Muscle of leg (tissue), 16 donors: ENCODE measurements around the gene ZNF506. TPM values are rescaled to one million over a fixed set of nuclear protein-coding genes. Genes with fewer than 3 reads are reported as not detected.
"Not testable (repeated sequence)": the region's sequence is repeated elsewhere in the genome, so short reads cannot be mapped to it uniquely, and the experiment has no call there.

Source experiments
- DNase-seq: peaks from one replicate; pipeline ENCODE4 v3.0.0; 2013
- H3K27ac ChIP-seq: one replicate; pipeline ENCODE4 v1.5.1; 2013; ENCODE audit warnings: mild to moderate bottlenecking, low read length, control low read depth
- H3K27me3 ChIP-seq: one replicate; pipeline ENCODE4 v1.6.1; 2013; ENCODE audit warnings: low read length; ENCODE audit not compliant: control insufficient read depth, insufficient read depth
- H3K36me3 ChIP-seq: one replicate; pipeline ENCODE4 v1.6.1; 2013; ENCODE audit warnings: low read length; ENCODE audit not compliant: control insufficient read depth, insufficient read depth
- H3K4me1 ChIP-seq: one replicate; pipeline ENCODE4 v1.6.1; 2013; ENCODE audit warnings: low read length; ENCODE audit not compliant: control insufficient read depth, insufficient read depth
- H3K4me3 ChIP-seq: one replicate; pipeline ENCODE4 v1.5.1; 2013; ENCODE audit warnings: low read length, control low read depth
- H3K9me3 ChIP-seq: replicated peaks from 2 replicates; pipeline ENCODE4 v1.6.1; 2013; ENCODE audit warnings: low read depth, low read length; ENCODE audit not compliant: control insufficient read depth
- WGBS: methylation state at CpG from one replicate; pipeline ENCODE4 v1.1.5; 2013; ENCODE audit warnings: missing lambda C conversion rate; ENCODE audit not compliant: insufficient coverage; 5-methylcytosine and 5-hydroxymethylcytosine counted together
- long read RNA-seq, 11 donors: transcript quantifications; one replicate each; lab custom pipeline, GENCODE V29; 2026
- polyA plus RNA-seq, 8 donors: library from polyadenylated mRNA; unstranded; fragments of 120-200 nt; gene quantifications; one replicate each; pipeline versions ENCODE4 v1.2.1 to v1.2.3, GENCODE V29; 2013; ENCODE audit warnings: inconsistent platforms in 1 of 8, low replicate concordance in 1 of 8; ENCODE audit not compliant: insufficient read length in 8 of 8, insufficient read depth in 1 of 8
- total RNA-seq: library from RNA; stranded (reverse); fragments of 120-200 nt; gene quantifications from one replicate; pipeline ENCODE4 v1.2.4, GENCODE V29; 2013

Gene ZNF506
- 21.7 TPM for total RNA-seq
- 10 to 100 TPM; 12.7 to 18.9 (median 14.7) TPM for polyA plus RNA-seq
- long read RNA-seq, donor 1, full-length matches to known transcripts = 2 of 2 reads
- long read RNA-seq, donor 1, partial matches to known transcripts = 0 of 2 reads
- long read RNA-seq, donor 1, other reads (novel, unspliced or antisense) = 0 of 2 reads
- long read RNA-seq, donor 2, partial matches to known transcripts = 0 of 1 reads
- long read RNA-seq, donor 2, other reads (novel, unspliced or antisense) = 0 of 1 reads
- long read RNA-seq, donor 3, full-length matches to known transcripts = 14 of 14 reads
- long read RNA-seq, donor 3, partial matches to known transcripts = 0 of 14 reads
- long read RNA-seq, donor 3, other reads (novel, unspliced or antisense) = 0 of 14 reads
- long read RNA-seq, donor 4, full-length matches to known transcripts = 5 of 5 reads
- long read RNA-seq, donor 4, partial matches to known transcripts = 0 of 5 reads
- long read RNA-seq, donor 4, other reads (novel, unspliced or antisense) = 0 of 5 reads
- long read RNA-seq, donor 5, full-length matches to known transcripts = 16 of 30 reads
- long read RNA-seq, donor 5, partial matches to known transcripts = 8 of 30 reads
- long read RNA-seq, donor 5, other reads (novel, unspliced or antisense) = 6 of 30 reads
- long read RNA-seq, donor 6, full-length matches to known transcripts = 9 of 15 reads
- long read RNA-seq, donor 6, partial matches to known transcripts = 6 of 15 reads
- long read RNA-seq, donor 6, other reads (novel, unspliced or antisense) = 0 of 15 reads
- long read RNA-seq, donor 7, full-length matches to known transcripts = 10 of 10 reads
- long read RNA-seq, donor 7, partial matches to known transcripts = 0 of 10 reads
- long read RNA-seq, donor 7, other reads (novel, unspliced or antisense) = 0 of 10 reads
- long read RNA-seq, donor 8, full-length matches to known transcripts = 10 of 10 reads
- long read RNA-seq, donor 8, partial matches to known transcripts = 0 of 10 reads
- long read RNA-seq, donor 8, other reads (novel, unspliced or antisense) = 0 of 10 reads
- long read RNA-seq, donor 9, full-length matches to known transcripts = 9 of 9 reads
- long read RNA-seq, donor 9, partial matches to known transcripts = 0 of 9 reads
- long read RNA-seq, donor 9, other reads (novel, unspliced or antisense) = 0 of 9 reads
- long read RNA-seq, donor 10, full-length matches to known transcripts = 15 of 26 reads
- long read RNA-seq, donor 10, partial matches to known transcripts = 6 of 26 reads
- long read RNA-seq, donor 10, other reads (novel, unspliced or antisense) = 5 of 26 reads
- long read RNA-seq, donor 11, full-length matches to known transcripts = 4 of 4 reads
- long read RNA-seq, donor 11, partial matches to known transcripts = 0 of 4 reads
- long read RNA-seq, donor 11, other reads (novel, unspliced or antisense) = 0 of 4 reads

- peaks cover 2% of the 10 kb centered on the region for H3K9me3 ChIP-seq
- peaks cover 5% of the 10 kb centered on the region for H3K36me3 ChIP-seq
- 0% methylated on average over 25 of the region's 28 CpGs for WGBS
- H3K4me3 ChIP-seq = peak within 1 kb of the TSS; percentile 80
- peak within 1 kb of the TSS; percentile 98 for H3K27ac ChIP-seq
- peak; percentile 100 for DNase-seq
- peaks cover 9% of the 10 kb centered on the region for H3K4me1 ChIP-seq
- H3K27me3 ChIP-seq = no peaks in the 10 kb centered on the region
Observed at GRCh38 chr19:19821366-19821951, at the start of gene ZNF506. TSS of gene ZNF506 (minus strand) at chr19:19821750. CDS start at chr19:19821603, 147 bp downstream.

DNA sequence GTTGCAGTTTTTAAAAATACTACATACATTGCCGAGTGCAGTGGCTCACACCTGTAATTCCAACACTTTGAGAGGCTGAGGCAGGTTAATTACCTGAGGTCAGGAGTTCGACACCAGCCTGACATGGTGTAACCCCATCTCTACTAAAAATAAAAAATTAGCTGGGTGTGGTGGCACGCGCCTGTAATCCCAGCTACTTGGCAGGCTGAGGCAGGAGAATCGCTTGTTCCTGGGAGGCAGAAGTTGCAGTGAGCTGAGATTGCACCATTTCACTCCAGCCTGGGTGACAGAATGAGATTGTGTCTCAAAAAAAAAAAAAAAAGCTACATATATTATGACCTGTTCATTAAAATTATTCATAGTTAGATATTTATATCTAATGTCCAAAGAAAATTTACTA, 48.5 kb upstream of the ZNF506 start:
- not testable (repeated sequence) for H3K4me1 ChIP-seq, H3K27ac ChIP-seq, H3K4me3 ChIP-seq, H3K27me3 ChIP-seq, DNase-seq, H3K36me3 ChIP-seq
- peaks cover 18% of the 10 kb centered on the region for H3K9me3 ChIP-seq
- no CpG with 5 or more reads among the region's 5 CpGs for WGBS

DNA sequence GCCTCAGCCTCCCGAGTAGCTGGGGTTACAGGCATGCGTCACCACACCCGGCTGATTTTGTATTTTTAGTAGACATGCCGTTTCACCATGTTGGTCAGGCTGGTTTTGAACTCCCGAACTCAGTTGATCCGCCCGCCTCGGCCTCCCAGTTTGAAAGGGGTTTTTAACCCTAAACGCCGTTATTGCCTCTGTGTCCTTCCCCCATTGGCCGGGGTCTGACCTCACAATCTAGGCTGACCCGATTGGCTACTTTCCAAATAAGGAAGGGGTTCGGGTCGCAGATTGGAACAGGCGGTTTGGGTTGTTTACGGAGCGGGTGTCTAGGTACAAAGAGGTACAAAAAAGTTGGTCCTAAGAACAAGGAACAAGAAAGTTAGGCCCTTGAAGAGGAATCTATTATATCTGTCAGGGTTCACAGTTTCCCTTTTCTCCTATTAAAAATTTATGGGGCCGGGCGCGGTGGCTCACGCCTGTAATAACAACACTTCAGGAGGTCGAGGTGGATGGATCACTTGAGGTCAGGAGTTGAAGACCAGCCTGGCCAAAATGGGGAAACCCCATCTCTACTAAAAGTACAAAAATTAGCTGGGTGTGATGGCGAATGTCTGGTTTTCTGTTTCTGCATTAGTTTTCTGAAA, 45.2 kb upstream of the ZNF506 start:
- Histone ChIP-seq H3K4me1 (peaks cover 4% of the 10 kb centered on the region), H3K4me3 (peak overlapping the region; percentile 83), H3K36me3 (peaks cover 2% of the 10 kb centered on the region), H3K27ac (peak overlapping the region; percentile 98), H3K9me3 (peaks cover 6% of the 10 kb centered on the region), H3K27me3 (no peaks in the 10 kb centered on the region)
- 0% methylated on average over 10 of the region's 23 CpGs for WGBS
- DNase-seq = peak; percentile 30

- Histone ChIP-seq H3K4me1 (peaks cover 4% of the 10 kb centered on the region), H3K4me3 (peak within 1 kb of the TSS; percentile 83), H3K27ac (peak within 1 kb of the TSS; percentile 98), H3K9me3 (peaks cover 4% of the 10 kb centered on the region), H3K36me3 (peaks cover 2% of the 10 kb centered on the region), H3K27me3 (peaks cover 3% of the 10 kb centered on the region)
- WGBS = 0% methylated on average over 30 of the region's 43 CpGs
- peak; percentile 99 for DNase-seq
Observed at GRCh38 chr19:19865750-19866610, 44.4 kb upstream of the ZNF506 start, which contains the start of gene ZNF253. TSS of gene ZNF253 (plus strand) at chr19:19865882. CDS start at chr19:19865997, 115 bp downstream.

GRCh38 chr19:19860756-19861390, 39.3 kb upstream of the ZNF506 start:
- 6% methylated on average over 26 of the region's 29 CpGs for WGBS

GRCh38 chr19:19858751-19859150, 37.2 kb upstream of the ZNF506 start:
- no peak overlapping the region for H3K27ac ChIP-seq
- no peaks in the 10 kb centered on the region for H3K36me3 ChIP-seq
- H3K4me1 ChIP-seq = no peaks in the 10 kb centered on the region
- DNase-seq = no peak
- WGBS = no CpG with 5 or more reads among the region's 2 CpGs
- peaks cover 7% of the 10 kb centered on the region for H3K27me3 ChIP-seq
- no peaks in the 10 kb centered on the region for H3K9me3 ChIP-seq
- no peak overlapping the region for H3K4me3 ChIP-seq

More at GRCh38 chr19:19860756-19861390, 39.3 kb upstream of the ZNF506 start:
- Histone ChIP-seq H3K4me3 (peak overlapping the region; percentile 30), H3K27ac (no peak overlapping the region), H3K36me3 (no peaks in the 10 kb centered on the region), H3K9me3 (no peaks in the 10 kb centered on the region), H3K27me3 (peaks cover 7% of the 10 kb centered on the region), H3K4me1 (no peaks in the 10 kb centered on the region)
- peak; percentile 65 for DNase-seq

DNA sequence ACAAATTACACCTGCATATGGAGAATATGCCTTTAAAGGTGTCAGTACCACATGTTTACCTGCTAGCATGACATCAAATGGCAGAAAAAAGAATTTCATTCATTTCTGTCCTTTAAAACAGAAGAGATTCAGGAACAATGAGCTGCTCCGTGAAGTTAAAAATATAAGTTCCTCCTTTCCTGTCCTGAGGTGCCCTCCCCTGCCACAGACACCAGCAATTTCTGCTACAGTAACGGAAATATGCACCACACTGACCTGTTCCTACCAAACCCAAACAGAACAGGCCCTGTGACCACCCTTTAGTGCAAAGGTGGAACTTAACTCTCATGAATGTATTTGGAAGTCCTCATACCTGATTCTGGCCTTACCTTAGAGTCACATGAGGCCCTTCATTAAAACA, 30.2 kb upstream of the ZNF506 start:
- H3K4me3 ChIP-seq, H3K36me3 ChIP-seq, H3K4me1 ChIP-seq, H3K27me3 ChIP-seq, DNase-seq, H3K27ac ChIP-seq, H3K9me3 ChIP-seq: not testable (repeated sequence)
- WGBS = 83% methylated on average over 1 of the region's 2 CpGs

GRCh38 chr19:19849056-19849455, 27.5 kb upstream of the ZNF506 start:
- DNase-seq = no peak
- Histone ChIP-seq H3K27me3 (no peaks in the 10 kb centered on the region), H3K4me3 (no peak overlapping the region), H3K4me1 (no peaks in the 10 kb centered on the region), H3K36me3 (no peaks in the 10 kb centered on the region), H3K27ac (no peak overlapping the region), H3K9me3 (no peaks in the 10 kb centered on the region)
- WGBS = no CpG with 5 or more reads among the region's 6 CpGs
